ENCODE results near the gene ATRX. TPM values are rescaled to one million over a fixed set of nuclear protein-coding genes. Genes with fewer than 3 reads are reported as not detected.

ATRX gene
- total and polyA plus RNA-seq, 2 experiments from 2014 or later, result 162 to 179 TPM

GRCh38 chrX:77639820-77640219 lies 146.2 kb downstream of the ATRX start:
- no peak overlapping the region for H3K4me3 ChIP-seq
- peaks cover 53% of the 10 kb centered on the region for H3K36me3 Mint-ChIP-seq (ENCODE audit: low read depth)
- peaks cover 10% of the 10 kb centered on the region; the same call in 1 of the 2 replicates for H3K79me2 ChIP-seq (replicated peaks; ENCODE audit: insufficient read depth)
- no peak overlapping the region for H3K4me2 ChIP-seq
- H4K20me1 ChIP-seq (replicated peaks; ENCODE audit: insufficient read depth), result no peaks in the 10 kb centered on the region; the same call in 1 of the 2 replicates
- no peaks in the 10 kb centered on the region for H3K4me1 Mint-ChIP-seq
- H3K27ac Mint-ChIP-seq, result no peak overlapping the region
- no peaks in the 10 kb centered on the region for H3F3A ChIP-seq (replicated peaks; ENCODE audit: low read depth)
- H3K27me3 ChIP-seq (ENCODE audit: insufficient read depth), result no peaks in the 10 kb centered on the region
- ATAC-seq (no peak), DNase-seq (ENCODE audit: low spot score) (no peak)
- H3K4me1 ChIP-seq (ENCODE audit: insufficient read depth), result no peaks in the 10 kb centered on the region
- H3K9me2 ChIP-seq (ENCODE audit: insufficient read depth), result no peaks in the 10 kb centered on the region
- no peaks in the 10 kb centered on the region; the same call in 2 of the 3 replicates for H3K9me3 Mint-ChIP-seq
- H3K27ac ChIP-seq (ENCODE audit: low read depth), result no peak overlapping the region
- H3K36me3 ChIP-seq (ENCODE audit: insufficient read depth), result no peaks in the 10 kb centered on the region
- peaks cover 7% of the 10 kb centered on the region for H3K27me3 Mint-ChIP-seq (ENCODE audit: insufficient read depth, low read depth, poor library complexity)
- TF ChIP-seq CTCF (conservative IDR thresholded peaks at IDR 0.05; ENCODE audit: low read depth in 2 of 2) (no peak), ZNF331 (CRISPR knock-in tag; IDR thresholded peaks at IDR 0.05; ENCODE audit: low read depth) (no peak), STAT1 (IDR thresholded peaks at IDR 0.05; ENCODE audit: unreplicated experiment) (no peak), EZH2phosphoT487 (IDR thresholded peaks at IDR 0.05; ENCODE audit: unreplicated experiment) (no peak), EZH2 (IDR thresholded peaks at IDR 0.05; ENCODE audit: low read depth, unreplicated experiment) (no peak), CREB1 (CRISPR knock-in tag; IDR thresholded peaks at IDR 0.05; ENCODE audit: low read depth) (no peak), JUNB (IDR thresholded peaks at IDR 0.05; ENCODE audit: unreplicated experiment) (no peak)
- TF ChIP-seq, protein P1, sequence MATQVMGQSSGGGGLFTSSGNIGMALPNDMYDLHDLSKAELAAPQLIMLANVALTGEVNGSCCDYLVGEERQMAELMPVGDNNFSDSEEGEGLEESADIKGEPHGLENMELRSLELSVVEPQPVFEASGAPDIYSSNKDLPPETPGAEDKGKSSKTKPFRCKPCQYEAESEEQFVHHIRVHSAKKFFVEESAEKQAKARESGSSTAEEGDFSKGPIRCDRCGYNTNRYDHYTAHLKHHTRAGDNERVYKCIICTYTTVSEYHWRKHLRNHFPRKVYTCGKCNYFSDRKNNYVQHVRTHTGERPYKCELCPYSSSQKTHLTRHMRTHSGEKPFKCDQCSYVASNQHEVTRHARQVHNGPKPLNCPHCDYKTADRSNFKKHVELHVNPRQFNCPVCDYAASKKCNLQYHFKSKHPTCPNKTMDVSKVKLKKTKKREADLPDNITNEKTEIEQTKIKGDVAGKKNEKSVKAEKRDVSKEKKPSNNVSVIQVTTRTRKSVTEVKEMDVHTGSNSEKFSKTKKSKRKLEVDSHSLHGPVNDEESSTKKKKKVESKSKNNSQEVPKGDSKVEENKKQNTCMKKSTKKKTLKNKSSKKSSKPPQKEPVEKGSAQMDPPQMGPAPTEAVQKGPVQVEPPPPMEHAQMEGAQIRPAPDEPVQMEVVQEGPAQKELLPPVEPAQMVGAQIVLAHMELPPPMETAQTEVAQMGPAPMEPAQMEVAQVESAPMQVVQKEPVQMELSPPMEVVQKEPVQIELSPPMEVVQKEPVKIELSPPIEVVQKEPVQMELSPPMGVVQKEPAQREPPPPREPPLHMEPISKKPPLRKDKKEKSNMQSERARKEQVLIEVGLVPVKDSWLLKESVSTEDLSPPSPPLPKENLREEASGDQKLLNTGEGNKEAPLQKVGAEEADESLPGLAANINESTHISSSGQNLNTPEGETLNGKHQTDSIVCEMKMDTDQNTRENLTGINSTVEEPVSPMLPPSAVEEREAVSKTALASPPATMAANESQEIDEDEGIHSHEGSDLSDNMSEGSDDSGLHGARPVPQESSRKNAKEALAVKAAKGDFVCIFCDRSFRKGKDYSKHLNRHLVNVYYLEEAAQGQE (IDR thresholded peaks at IDR 0.05; ENCODE audit: unreplicated experiment), result no peak
- TF ChIP-seq, protein P2, sequence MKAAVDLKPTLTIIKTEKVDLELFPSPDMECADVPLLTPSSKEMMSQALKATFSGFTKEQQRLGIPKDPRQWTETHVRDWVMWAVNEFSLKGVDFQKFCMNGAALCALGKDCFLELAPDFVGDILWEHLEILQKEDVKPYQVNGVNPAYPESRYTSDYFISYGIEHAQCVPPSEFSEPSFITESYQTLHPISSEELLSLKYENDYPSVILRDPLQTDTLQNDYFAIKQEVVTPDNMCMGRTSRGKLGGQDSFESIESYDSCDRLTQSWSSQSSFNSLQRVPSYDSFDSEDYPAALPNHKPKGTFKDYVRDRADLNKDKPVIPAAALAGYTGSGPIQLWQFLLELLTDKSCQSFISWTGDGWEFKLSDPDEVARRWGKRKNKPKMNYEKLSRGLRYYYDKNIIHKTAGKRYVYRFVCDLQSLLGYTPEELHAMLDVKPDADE (IDR thresholded peaks at IDR 0.05), result no peak
- TF ChIP-seq, protein P3, sequence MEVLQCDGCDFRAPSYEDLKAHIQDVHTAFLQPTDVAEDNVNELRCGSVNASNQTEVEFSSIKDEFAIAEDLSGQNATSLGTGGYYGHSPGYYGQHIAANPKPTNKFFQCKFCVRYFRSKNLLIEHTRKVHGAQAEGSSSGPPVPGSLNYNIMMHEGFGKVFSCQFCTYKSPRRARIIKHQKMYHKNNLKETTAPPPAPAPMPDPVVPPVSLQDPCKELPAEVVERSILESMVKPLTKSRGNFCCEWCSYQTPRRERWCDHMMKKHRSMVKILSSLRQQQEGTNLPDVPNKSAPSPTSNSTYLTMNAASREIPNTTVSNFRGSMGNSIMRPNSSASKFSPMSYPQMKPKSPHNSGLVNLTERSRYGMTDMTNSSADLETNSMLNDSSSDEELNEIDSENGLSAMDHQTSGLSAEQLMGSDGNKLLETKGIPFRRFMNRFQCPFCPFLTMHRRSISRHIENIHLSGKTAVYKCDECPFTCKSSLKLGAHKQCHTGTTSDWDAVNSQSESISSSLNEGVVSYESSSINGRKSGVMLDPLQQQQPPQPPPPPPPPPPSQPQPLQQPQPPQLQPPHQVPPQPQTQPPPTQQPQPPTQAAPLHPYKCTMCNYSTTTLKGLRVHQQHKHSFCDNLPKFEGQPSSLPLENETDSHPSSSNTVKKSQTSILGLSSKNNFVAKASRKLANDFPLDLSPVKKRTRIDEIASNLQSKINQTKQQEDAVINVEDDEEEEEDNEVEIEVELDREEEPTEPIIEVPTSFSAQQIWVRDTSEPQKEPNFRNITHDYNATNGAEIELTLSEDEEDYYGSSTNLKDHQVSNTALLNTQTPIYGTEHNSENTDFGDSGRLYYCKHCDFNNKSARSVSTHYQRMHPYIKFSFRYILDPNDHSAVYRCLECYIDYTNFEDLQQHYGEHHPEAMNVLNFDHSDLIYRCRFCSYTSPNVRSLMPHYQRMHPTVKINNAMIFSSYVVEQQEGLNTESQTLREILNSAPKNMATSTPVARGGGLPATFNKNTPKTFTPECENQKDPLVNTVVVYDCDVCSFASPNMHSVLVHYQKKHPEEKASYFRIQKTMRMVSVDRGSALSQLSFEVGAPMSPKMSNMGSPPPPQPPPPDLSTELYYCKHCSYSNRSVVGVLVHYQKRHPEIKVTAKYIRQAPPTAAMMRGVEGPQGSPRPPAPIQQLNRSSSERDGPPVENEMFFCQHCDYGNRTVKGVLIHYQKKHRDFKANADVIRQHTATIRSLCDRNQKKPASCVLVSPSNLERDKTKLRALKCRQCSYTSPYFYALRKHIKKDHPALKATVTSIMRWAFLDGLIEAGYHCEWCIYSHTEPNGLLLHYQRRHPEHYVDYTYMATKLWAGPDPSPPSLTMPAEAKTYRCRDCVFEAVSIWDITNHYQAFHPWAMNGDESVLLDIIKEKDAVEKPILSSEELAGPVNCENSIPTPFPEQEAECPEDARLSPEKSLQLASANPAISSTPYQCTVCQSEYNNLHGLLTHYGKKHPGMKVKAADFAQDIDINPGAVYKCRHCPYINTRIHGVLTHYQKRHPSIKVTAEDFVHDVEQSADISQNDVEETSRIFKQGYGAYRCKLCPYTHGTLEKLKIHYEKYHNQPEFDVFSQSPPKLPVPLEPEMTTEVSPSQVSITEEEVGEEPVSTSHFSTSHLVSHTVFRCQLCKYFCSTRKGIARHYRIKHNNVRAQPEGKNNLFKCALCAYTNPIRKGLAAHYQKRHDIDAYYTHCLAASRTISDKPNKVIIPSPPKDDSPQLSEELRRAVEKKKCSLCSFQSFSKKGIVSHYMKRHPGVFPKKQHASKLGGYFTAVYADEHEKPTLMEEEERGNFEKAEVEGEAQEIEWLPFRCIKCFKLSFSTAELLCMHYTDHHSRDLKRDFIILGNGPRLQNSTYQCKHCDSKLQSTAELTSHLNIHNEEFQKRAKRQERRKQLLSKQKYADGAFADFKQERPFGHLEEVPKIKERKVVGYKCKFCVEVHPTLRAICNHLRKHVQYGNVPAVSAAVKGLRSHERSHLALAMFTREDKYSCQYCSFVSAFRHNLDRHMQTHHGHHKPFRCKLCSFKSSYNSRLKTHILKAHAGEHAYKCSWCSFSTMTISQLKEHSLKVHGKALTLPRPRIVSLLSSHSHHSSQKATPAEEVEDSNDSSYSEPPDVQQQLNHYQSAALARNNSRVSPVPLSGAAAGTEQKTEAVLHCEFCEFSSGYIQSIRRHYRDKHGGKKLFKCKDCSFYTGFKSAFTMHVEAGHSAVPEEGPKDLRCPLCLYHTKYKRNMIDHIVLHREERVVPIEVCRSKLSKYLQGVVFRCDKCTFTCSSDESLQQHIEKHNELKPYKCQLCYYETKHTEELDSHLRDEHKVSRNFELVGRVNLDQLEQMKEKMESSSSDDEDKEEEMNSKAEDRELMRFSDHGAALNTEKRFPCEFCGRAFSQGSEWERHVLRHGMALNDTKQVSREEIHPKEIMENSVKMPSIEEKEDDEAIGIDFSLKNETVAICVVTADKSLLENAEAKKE (CRISPR knock-in tag; IDR thresholded peaks at IDR 0.05), result no peak
- no peak overlapping the region for H3K4me3 Mint-ChIP-seq
- H2AFZ ChIP-seq, result no peak overlapping the region

Measured in GM23338 (cell line).